Measurements from ENCODE around the gene SKIC8.

The SKIC8 gene

GRCh38 chr15:78291698-78292097 lies 7.7 kb downstream of the SKIC8 start:
- H3K36me3 ChIP-seq (ENCODE audit: control insufficient read depth, insufficient read depth, low read length) = peaks cover 5% of the 10 kb centered on the region; the same call in 1 of the 2 replicates
- H3K27me3 ChIP-seq (ENCODE audit: control insufficient read depth, insufficient read depth, low read length) = no peaks in the 10 kb centered on the region

DNA sequence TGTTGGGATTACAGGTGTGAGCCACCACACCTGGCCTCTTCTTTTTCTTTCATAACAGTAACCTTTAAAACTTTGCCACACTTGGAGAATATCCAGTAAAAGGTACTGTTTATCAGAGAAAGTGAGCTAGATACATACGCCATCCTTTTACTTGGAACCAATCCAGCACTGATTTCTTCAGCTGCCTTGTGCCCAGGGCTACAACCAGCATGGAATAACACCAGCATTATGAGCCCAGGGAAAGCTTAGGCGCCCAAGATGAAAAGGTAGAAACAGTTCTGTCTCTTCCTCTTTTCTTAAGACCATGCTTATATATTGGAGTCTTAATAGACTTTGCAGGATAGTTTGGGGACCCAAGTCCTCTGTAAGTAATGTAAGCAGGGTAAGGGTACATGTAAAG lies 8.4 kb downstream of the SKIC8 start:
- H3K27ac ChIP-seq (ENCODE audit: low read length) = no peak overlapping the region
- H3K9me3 ChIP-seq (ENCODE audit: control insufficient read depth, insufficient read depth, low read length) = no peaks in the 10 kb centered on the region
- WGBS (ENCODE audit: insufficient coverage, insufficient read length) = no CpG with 5 or more reads among the region's 2 CpGs
- DNase-seq (ENCODE audit: low read depth, low spot score) = no peak
- peaks cover 5% of the 10 kb centered on the region; the same call in 1 of the 2 replicates for H3K36me3 ChIP-seq (ENCODE audit: control insufficient read depth, insufficient read depth, low read length)
- no peaks in the 10 kb centered on the region for H3K4me1 ChIP-seq (ENCODE audit: control insufficient read depth, insufficient read depth, low read length)
- no peaks in the 10 kb centered on the region for H3K27me3 ChIP-seq (ENCODE audit: control insufficient read depth, insufficient read depth, low read length)
- no peak overlapping the region for H3K4me3 ChIP-seq (ENCODE audit: low read length)

More at GRCh38 chr15:78291698-78292097, 7.7 kb downstream of the SKIC8 start:
- H3K4me1 ChIP-seq (ENCODE audit: control insufficient read depth, insufficient read depth, low read length) = no peaks in the 10 kb centered on the region
- H3K4me3 ChIP-seq (ENCODE audit: low read length) = no peak overlapping the region
- no peak overlapping the region for H3K27ac ChIP-seq (ENCODE audit: low read length)
- no peak for DNase-seq (ENCODE audit: low read depth, low spot score)
- WGBS (ENCODE audit: insufficient coverage, insufficient read length) = no CpG with 5 or more reads among the region's 2 CpGs
- no peaks in the 10 kb centered on the region for H3K9me3 ChIP-seq (ENCODE audit: control insufficient read depth, insufficient read depth, low read length)

DNA sequence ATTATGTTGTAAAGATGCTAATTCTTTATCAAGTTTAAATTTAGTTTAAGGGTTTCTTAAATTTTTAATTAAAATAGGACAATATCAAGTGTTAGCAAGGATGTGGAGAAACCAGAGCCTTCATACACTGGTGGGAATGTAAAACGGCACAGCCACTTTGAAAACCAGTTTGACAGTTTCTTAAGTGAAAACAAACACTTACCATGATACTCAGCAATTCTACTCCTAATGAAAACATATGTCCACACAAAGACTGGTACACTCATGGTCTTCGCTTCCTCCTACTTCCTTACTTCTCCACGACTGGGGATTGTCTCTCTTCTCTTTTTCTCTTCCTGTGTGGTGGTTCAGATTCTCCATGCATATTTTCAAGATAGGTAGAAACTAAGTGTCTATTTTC lies 9.2 kb downstream of the SKIC8 start:
- WGBS (ENCODE audit: insufficient coverage, insufficient read length) = no CpG with 5 or more reads among the region's 3 CpGs
- Histone ChIP-seq H3K9me3 (ENCODE audit: control insufficient read depth, insufficient read depth, low read length) (no peaks in the 10 kb centered on the region), H3K27me3 (ENCODE audit: control insufficient read depth, insufficient read depth, low read length) (no peaks in the 10 kb centered on the region), H3K4me3 (ENCODE audit: low read length) (no peak overlapping the region), H3K36me3 (ENCODE audit: control insufficient read depth, insufficient read depth, low read length) (peaks cover 5% of the 10 kb centered on the region; the same call in 1 of the 2 replicates), H3K4me1 (ENCODE audit: control insufficient read depth, insufficient read depth, low read length) (no peaks in the 10 kb centered on the region), H3K27ac (ENCODE audit: low read length) (no peak overlapping the region)
- no peak for DNase-seq (ENCODE audit: low read depth, low spot score)

- Histone ChIP-seq H3K36me3 (ENCODE audit: control insufficient read depth, insufficient read depth, low read length) (peaks cover 5% of the 10 kb centered on the region; the same call in 1 of the 2 replicates), H3K4me3 (ENCODE audit: low read length) (no peak overlapping the region), H3K9me3 (ENCODE audit: control insufficient read depth, insufficient read depth, low read length) (no peaks in the 10 kb centered on the region), H3K27ac (ENCODE audit: low read length) (no peak overlapping the region), H3K4me1 (ENCODE audit: control insufficient read depth, insufficient read depth, low read length) (no peaks in the 10 kb centered on the region), H3K27me3 (ENCODE audit: control insufficient read depth, insufficient read depth, low read length) (no peaks in the 10 kb centered on the region)
- WGBS (ENCODE audit: insufficient coverage, insufficient read length) = no CpG with 5 or more reads among the region's 4 CpGs
- DNase-seq (ENCODE audit: low read depth, low spot score) = no peak
Observed at GRCh38 chr15:78284758-78285157, 14.7 kb downstream of the SKIC8 start.

DNA sequence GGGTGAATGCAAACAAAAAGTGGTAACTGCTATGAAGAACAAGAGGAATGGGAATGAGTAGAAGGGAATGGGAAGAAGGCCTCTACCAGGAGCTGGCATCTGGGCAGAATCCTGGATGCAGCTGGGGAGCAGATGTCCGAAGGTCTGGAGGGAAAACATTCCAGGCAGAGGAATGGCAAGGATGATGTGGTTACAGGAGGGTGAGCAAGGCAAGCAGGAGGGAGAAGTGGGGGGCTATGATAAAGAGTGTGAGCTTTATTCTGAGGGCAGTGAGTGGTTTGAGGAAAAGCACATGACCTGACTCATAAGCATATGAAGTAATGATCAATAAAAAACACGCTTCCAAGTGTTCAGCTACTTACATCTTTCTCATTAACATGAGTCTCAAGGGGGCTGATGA lies 17.1 kb downstream of the SKIC8 start:
- WGBS (ENCODE audit: insufficient coverage, insufficient read length) = no CpG with 5 or more reads among the region's 2 CpGs
- no peaks in the 10 kb centered on the region for H3K9me3 ChIP-seq (ENCODE audit: control insufficient read depth, insufficient read depth, low read length)
- no peaks in the 10 kb centered on the region for H3K4me1 ChIP-seq (ENCODE audit: control insufficient read depth, insufficient read depth, low read length)
- no peaks in the 10 kb centered on the region for H3K27me3 ChIP-seq (ENCODE audit: control insufficient read depth, insufficient read depth, low read length)
- DNase-seq (ENCODE audit: low read depth, low spot score) = no peak
- no peak overlapping the region for H3K4me3 ChIP-seq (ENCODE audit: low read length)
- H3K36me3 ChIP-seq (ENCODE audit: control insufficient read depth, insufficient read depth, low read length) = peaks cover 3% of the 10 kb centered on the region; the same call in 1 of the 2 replicates
- H3K27ac ChIP-seq (ENCODE audit: low read length) = no peak overlapping the region

DNA sequence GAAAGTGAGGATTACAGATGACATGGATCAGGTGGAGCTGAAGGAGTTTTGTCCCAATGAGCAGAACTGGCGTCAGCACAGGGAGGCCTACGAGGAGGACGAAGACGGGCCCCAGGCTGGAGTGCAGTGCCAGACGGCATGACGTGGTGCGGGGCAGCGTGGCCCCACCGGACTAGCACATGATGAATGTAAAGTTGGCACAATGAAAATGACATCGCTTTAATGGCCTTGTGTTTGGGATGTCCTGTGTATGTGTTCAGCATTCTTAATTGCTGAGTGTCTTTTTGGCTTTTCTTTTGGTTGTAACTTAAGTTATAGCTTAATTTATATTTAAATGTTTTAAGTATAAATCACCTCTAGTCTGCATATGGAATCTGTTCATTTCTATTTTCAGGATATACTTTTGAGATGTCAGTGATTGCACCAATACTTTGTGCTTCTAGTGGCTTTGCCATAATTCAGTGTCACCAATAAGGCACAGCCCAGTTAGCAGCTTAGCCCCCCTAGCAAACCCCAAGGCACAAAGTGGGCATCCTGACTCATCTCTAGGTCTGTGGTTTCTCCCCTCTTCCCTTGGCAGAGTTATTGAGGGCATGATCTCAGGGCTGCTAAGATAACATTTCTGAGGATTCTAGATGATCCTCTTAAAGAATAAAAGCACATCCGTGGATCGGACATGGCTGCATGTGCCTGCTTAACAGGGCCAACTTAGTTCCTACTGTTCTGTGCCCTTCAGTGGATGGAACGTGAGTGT lies 18.9 kb downstream of the SKIC8 start:
- 0 out of 2 replicates have a peak, but pooled peaks cover 3% of the 10 kb centered on the region for H3K36me3 ChIP-seq (ENCODE audit: control insufficient read depth, insufficient read depth, low read length)
- no peak overlapping the region for H3K27ac ChIP-seq (ENCODE audit: low read length)
- no peaks in the 10 kb centered on the region for H3K9me3 ChIP-seq (ENCODE audit: control insufficient read depth, insufficient read depth, low read length)
- H3K4me3 ChIP-seq (ENCODE audit: low read length) = no peak overlapping the region
- no peaks in the 10 kb centered on the region for H3K4me1 ChIP-seq (ENCODE audit: control insufficient read depth, insufficient read depth, low read length)
- WGBS (ENCODE audit: insufficient coverage, insufficient read length) = no CpG with 5 or more reads among the region's 13 CpGs
- DNase-seq (ENCODE audit: low read depth, low spot score) = no peak
- H3K27me3 ChIP-seq (ENCODE audit: control insufficient read depth, insufficient read depth, low read length) = no peaks in the 10 kb centered on the region

GRCh38 chr15:78276064-78276943 lies 23.1 kb downstream of the SKIC8 start:
- no peaks in the 10 kb centered on the region for H3K9me3 ChIP-seq (ENCODE audit: control insufficient read depth, insufficient read depth, low read length)
- no CpG with 5 or more reads among the region's 6 CpGs for WGBS (ENCODE audit: insufficient coverage, insufficient read length)
- H3K36me3 ChIP-seq (ENCODE audit: control insufficient read depth, insufficient read depth, low read length) = no peaks in the 10 kb centered on the region
- no peak overlapping the region for H3K4me3 ChIP-seq (ENCODE audit: low read length)
- no peaks in the 10 kb centered on the region for H3K4me1 ChIP-seq (ENCODE audit: control insufficient read depth, insufficient read depth, low read length)
- H3K27ac ChIP-seq (ENCODE audit: low read length) = no peak overlapping the region
- no peaks in the 10 kb centered on the region for H3K27me3 ChIP-seq (ENCODE audit: control insufficient read depth, insufficient read depth, low read length)
- no peak for DNase-seq (ENCODE audit: low read depth, low spot score)

DNA sequence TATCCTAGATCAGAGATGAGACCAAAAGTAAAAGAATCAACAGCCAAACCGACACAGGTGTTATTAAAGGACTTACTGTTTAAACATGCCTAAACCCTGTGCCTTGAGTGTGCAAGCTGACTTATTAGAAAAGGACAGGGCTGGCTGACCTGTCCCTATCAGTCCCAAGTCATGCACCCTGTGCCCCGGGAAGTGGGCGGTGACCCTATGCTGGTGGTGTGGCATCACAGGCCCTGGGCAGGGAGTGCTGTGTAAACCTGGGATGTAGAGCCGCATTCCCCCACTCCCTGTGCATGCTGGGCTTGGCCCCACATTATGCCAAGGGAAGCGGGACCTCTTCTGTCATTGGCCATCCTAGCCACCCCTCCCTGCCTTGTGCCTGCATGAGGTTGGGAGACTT lies 24.4 kb downstream of the SKIC8 start:
- H3K27me3 ChIP-seq (ENCODE audit: control insufficient read depth, insufficient read depth, low read length) = no peaks in the 10 kb centered on the region
- H3K27ac ChIP-seq (ENCODE audit: low read length) = no peak overlapping the region
- WGBS (ENCODE audit: insufficient coverage, insufficient read length) = no CpG with 5 or more reads among the region's 5 CpGs
- no peak overlapping the region for H3K4me3 ChIP-seq (ENCODE audit: low read length)
- no peaks in the 10 kb centered on the region for H3K36me3 ChIP-seq (ENCODE audit: control insufficient read depth, insufficient read depth, low read length)
- H3K9me3 ChIP-seq (ENCODE audit: control insufficient read depth, insufficient read depth, low read length) = no peaks in the 10 kb centered on the region
- H3K4me1 ChIP-seq (ENCODE audit: control insufficient read depth, insufficient read depth, low read length) = no peaks in the 10 kb centered on the region
- no peak for DNase-seq (ENCODE audit: low read depth, low spot score)

GRCh38 chr15:78272776-78273175 lies 26.6 kb downstream of the SKIC8 start:
- Histone ChIP-seq H3K27me3 (ENCODE audit: control insufficient read depth, insufficient read depth, low read length) (no peaks in the 10 kb centered on the region), H3K36me3 (ENCODE audit: control insufficient read depth, insufficient read depth, low read length) (no peaks in the 10 kb centered on the region), H3K4me1 (ENCODE audit: control insufficient read depth, insufficient read depth, low read length) (no peaks in the 10 kb centered on the region), H3K4me3 (ENCODE audit: low read length) (no peak overlapping the region), H3K9me3 (ENCODE audit: control insufficient read depth, insufficient read depth, low read length) (no peaks in the 10 kb centered on the region), H3K27ac (ENCODE audit: low read length) (no peak overlapping the region)
- DNase-seq (ENCODE audit: low read depth, low spot score) = no peak
- no CpG with 5 or more reads among the region's 3 CpGs for WGBS (ENCODE audit: insufficient coverage, insufficient read length)

DNA sequence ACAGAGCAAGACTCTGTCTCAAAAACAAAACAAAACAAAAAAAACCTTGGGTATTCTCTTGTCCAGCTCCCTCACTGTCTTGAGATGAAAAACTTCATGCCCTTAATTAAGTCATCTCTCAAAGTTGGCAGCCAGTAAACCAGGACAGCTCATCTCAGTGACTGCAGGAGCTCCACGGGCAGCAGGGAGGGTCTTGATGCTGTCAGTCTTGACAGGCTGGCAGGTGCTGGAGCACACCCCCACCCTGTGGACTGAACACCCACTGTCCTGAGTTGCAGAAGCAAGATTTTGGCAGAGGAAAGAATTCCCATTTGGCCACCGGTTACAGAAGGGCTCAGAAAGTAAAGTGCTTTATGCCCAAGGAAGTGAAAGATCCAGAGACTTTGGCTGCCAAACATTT lies 27.1 kb downstream of the SKIC8 start:
- whole genome bisulfite sequencing (ENCODE audit: insufficient coverage, insufficient read length) = no CpG with 5 or more reads among the region's 2 CpGs

More for the DNA sequence above, 27.1 kb downstream of the SKIC8 start:
- DNase-seq (ENCODE audit: low read depth, low spot score) = no peak
- H3K27me3 ChIP-seq (ENCODE audit: control insufficient read depth, insufficient read depth, low read length) = no peaks in the 10 kb centered on the region
- H3K27ac ChIP-seq (ENCODE audit: low read length) = no peak overlapping the region
- H3K36me3 ChIP-seq (ENCODE audit: control insufficient read depth, insufficient read depth, low read length) = no peaks in the 10 kb centered on the region
- H3K4me1 ChIP-seq (ENCODE audit: control insufficient read depth, insufficient read depth, low read length) = no peaks in the 10 kb centered on the region
- H3K4me3 ChIP-seq (ENCODE audit: low read length) = no peak overlapping the region
- no peaks in the 10 kb centered on the region for H3K9me3 ChIP-seq (ENCODE audit: control insufficient read depth, insufficient read depth, low read length)

Data from iPS DF 6.9 (cell line).